GM12878 (cell line): ENCODE data around the gene SYNPO2L. TPM values are rescaled to one million over a fixed set of nuclear protein-coding genes. Genes with fewer than 3 reads are reported as not detected.

Experiments
- DPF2 ChIP-seq: fragments of 450-650 bp; IDR thresholded peaks from 2 replicates; pipeline ENCODE4 v1.6.1; 2017; ENCODE audit warnings: mild to moderate bottlenecking
- EED ChIP-seq: sonication (generic); IDR thresholded peaks from 2 replicates; pipeline ENCODE4 v1.6.1; 2016; ENCODE audit warnings: antibody characterized with exemption, low read depth
- HDGF ChIP-seq: fragments of 450-650 bp; IDR thresholded peaks from 2 replicates; pipeline ENCODE4 v1.6.1; 2016; ENCODE audit warnings: antibody characterized with exemption
- IKZF1 ChIP-seq: fragments of 450-650 bp; conservative IDR thresholded peaks from 2 replicates; pipeline ENCODE4 v1.6.1; 2017; ENCODE audit warnings: antibody characterized with exemption, mild to moderate bottlenecking
- JUNB ChIP-seq: IDR thresholded peaks from 2 replicates; pipeline ENCODE4 v1.6.1; 2016; ENCODE audit warnings: antibody characterized with exemption, mild to moderate bottlenecking
- KLF5 ChIP-seq: fragments of 450-650 bp; IDR thresholded peaks from 2 replicates; pipeline ENCODE4 v1.6.1; 2014; ENCODE audit warnings: mild to moderate bottlenecking; ENCODE audit not compliant: partially characterized antibody
- TARDBP ChIP-seq: IDR thresholded peaks from 2 replicates; pipeline ENCODE4 v1.6.1; 2016; ENCODE audit warnings: borderline replicate concordance
- YBX1 ChIP-seq: fragments of 450-650 bp; IDR thresholded peaks from 2 replicates; pipeline ENCODE4 v1.6.1; 2016; ENCODE audit warnings: antibody characterized with exemption
- YY1 ChIP-seq: IDR thresholded peaks from 2 replicates; pipeline ENCODE4 v1.6.1; 2011; ENCODE audit warnings: low read depth, mild to moderate bottlenecking, low read length
- polyA plus RNA-seq, 11 experiments: library from polyadenylated mRNA; depleted of rRNA in 4 of 11; unstranded in 6 of 11; stranded (reverse) in 5 of 11; fragments of >200 nt; fragmentation: Nextera tagmentation in 4 of 11; fragmentation: Illumina TruSeq in 1 of 11; extraction: Ambion mirVana in 4 of 11; extraction: Trizol in 1 of 11; gene quantifications; 1 replicate in 1 of 11; 2 replicates in 10 of 11; pipeline versions ENCODE4 v1.2.1 to v1.2.3, GENCODE V29; 2011 to 2016; ENCODE audit warnings: inconsistent platforms in 2 of 11, missing spikeins in 2 of 11, low read depth in 1 of 11
- total RNA-seq, 4 experiments: library from RNA; depleted of rRNA in 3 of 4; stranded (reverse); fragments of >200 nt in 3 of 4; fragmentation: Illumina TruSeq in 1 of 4; extraction: Trizol in 1 of 4; gene quantifications; 2 replicates each; pipeline versions ENCODE4 v1.2.1 to v1.2.3, GENCODE V29; 2013 to 2021
- TF ChIP-seq, protein P1 (sequence below): fragments of 450-650 bp; IDR thresholded peaks from 2 replicates; pipeline ENCODE4 v1.6.1; 2014; ENCODE audit warnings: mild to moderate bottlenecking
- TF ChIP-seq, protein P2 (sequence below): IDR thresholded peaks from 2 replicates; pipeline ENCODE4 v1.6.1; 2011; ENCODE audit warnings: borderline replicate concordance, low read depth, mild to moderate bottlenecking, moderate library complexity, low read length; ENCODE audit not compliant: insufficient read depth, poor library complexity, severe bottlenecking

Gene SYNPO2L
- total and polyA plus RNA-seq, 10 of the 15 experiments (the other 5 are each of a cell fraction or from before 2014, with no cell fraction given), result 0.01 to 2.3 (median 0.59) TPM

DNA sequence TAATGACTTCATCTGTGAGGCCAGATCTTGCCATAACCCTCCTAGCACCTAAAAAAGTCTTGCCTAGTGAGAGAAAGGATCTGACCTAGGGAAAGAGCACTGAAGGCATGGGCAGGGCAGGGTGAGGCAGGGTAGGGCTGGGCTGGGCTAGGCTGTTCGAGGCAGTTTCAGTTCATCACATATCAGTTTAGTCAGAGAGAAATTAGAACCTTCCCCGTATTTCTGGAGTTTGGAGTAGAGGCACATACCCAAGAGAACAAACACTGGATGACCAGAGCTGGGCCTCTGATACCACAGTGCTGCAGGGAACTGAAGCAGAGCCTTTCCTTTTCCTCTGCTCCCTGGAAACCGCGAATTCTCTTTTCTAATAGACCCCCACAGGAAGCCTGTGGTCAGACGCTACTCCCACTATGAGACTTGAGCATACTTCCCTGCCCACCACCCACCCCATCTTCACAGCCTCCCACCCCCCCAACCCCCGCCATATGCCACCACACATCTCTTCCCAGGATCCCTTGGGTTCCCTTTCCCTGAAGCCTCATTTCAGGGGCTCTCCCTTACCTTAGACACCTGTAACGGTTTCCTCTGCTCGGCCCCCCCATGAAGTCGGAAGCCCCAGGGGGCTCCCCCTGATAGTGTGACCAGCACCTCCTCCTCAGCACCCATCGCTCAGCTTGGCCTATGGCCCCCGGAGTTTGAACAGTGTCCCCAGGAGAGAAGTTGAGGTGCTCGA lies 406 bp downstream of the SYNPO2L start (continued):
- TF ChIP-seq, protein P1, sequence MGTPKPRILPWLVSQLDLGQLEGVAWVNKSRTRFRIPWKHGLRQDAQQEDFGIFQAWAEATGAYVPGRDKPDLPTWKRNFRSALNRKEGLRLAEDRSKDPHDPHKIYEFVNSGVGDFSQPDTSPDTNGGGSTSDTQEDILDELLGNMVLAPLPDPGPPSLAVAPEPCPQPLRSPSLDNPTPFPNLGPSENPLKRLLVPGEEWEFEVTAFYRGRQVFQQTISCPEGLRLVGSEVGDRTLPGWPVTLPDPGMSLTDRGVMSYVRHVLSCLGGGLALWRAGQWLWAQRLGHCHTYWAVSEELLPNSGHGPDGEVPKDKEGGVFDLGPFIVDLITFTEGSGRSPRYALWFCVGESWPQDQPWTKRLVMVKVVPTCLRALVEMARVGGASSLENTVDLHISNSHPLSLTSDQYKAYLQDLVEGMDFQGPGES, result no peak
- TF ChIP-seq KLF5 (no peak), EED (peak; percentile 86), TARDBP (no peak), JUNB (0 out of 2 replicates have a peak, but pooled peaks have one; percentile 13), HDGF (no peak), IKZF1 (peak; percentile 45; the same call in 1 of the 2 replicates), DPF2 (no peak), YBX1 (no peak), YY1 (no peak)
- TF ChIP-seq, protein P2, sequence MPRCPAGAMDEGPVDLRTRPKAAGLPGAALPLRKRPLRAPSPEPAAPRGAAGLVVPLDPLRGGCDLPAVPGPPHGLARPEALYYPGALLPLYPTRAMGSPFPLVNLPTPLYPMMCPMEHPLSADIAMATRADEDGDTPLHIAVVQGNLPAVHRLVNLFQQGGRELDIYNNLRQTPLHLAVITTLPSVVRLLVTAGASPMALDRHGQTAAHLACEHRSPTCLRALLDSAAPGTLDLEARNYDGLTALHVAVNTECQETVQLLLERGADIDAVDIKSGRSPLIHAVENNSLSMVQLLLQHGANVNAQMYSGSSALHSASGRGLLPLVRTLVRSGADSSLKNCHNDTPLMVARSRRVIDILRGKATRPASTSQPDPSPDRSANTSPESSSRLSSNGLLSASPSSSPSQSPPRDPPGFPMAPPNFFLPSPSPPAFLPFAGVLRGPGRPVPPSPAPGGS, result no peak
